ENCODE results near the gene DDOST. TPM values are rescaled to one million over a fixed set of nuclear protein-coding genes. Genes with fewer than 3 reads are reported as not detected.

DDOST gene
- total RNA-seq, 1 donor from 2014 or later: 142 TPM

DNA sequence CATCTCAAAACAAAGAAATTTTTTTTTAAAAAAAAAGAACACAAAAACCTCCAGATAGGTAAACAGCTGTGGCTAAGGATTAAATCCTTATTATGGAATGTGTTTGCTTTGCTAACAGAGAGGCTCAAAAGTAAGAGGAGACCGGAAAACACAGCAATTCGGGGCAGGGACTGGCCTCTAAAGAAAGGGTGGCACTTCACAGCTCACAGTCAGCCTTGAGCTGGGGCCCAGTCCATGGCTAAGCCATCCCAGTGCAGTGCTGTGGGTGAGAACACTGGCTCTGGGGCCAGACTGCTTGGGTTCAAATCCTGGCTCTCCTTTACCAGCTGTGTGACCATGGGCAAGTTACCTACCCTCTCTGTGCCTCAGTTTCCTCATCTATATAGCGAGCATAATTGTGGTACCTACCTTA is 28.5 kb upstream of the DDOST start:
- intact Hi-C loops (cut with DNase I): loop anchor here (10.0 kb wide), 1 partner anchor 305 kb away; no protein-coding TSS in a partner anchor

DNA sequence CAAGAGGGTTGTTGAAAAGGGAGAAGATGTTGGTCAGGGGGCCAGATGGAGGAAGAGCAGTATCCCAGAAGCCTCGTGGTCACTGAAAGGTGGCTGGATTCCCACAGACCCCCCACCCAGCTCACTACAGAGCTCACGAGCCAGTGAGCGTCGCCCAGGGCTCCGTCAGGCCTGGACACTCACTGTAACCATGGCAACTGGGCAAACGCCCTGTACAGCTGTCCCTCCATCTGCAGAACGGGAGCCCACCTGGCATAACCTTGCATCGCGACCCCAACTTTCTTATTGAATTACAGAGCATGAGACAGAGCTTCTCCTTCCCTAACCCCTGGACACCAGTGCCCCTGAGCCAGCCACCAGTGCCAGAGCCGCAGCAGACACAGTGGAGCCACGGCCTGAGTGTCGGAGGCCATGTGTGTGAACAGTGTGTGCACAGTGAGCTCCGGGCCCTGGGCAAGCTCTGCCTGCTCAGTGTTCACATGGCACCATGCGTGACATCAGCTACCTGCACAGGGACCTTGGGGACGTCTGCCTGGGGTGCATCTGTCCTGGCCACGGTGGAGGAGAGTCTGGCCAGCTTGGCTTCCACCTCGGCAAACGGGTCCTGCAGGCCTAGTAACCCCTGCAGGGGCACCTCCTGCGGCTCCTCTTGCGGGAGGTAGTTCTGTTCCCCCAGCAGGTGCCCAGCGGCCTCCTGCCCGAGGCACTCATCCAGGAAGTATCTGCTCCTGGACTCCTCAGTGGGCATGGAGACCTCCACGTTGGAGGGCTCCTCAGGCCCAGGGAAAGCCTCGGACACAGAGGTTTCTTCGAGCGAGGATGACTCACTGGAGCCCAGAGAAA is 25.9 kb upstream of the DDOST start:
- intact Hi-C loops (cut with DNase I): no loop called here
- no peaks in the 10 kb centered on the region for H3K4me1 ChIP-seq
- no peak for DNase-seq (ENCODE audit: low spot score in 2 of 2)
- TF ChIP-seq, protein P1, sequence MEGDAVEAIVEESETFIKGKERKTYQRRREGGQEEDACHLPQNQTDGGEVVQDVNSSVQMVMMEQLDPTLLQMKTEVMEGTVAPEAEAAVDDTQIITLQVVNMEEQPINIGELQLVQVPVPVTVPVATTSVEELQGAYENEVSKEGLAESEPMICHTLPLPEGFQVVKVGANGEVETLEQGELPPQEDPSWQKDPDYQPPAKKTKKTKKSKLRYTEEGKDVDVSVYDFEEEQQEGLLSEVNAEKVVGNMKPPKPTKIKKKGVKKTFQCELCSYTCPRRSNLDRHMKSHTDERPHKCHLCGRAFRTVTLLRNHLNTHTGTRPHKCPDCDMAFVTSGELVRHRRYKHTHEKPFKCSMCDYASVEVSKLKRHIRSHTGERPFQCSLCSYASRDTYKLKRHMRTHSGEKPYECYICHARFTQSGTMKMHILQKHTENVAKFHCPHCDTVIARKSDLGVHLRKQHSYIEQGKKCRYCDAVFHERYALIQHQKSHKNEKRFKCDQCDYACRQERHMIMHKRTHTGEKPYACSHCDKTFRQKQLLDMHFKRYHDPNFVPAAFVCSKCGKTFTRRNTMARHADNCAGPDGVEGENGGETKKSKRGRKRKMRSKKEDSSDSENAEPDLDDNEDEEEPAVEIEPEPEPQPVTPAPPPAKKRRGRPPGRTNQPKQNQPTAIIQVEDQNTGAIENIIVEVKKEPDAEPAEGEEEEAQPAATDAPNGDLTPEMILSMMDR (IDR thresholded peaks at IDR 0.05): no peak
- no peak overlapping the region for H3K4me3 ChIP-seq
- no peaks in the 10 kb centered on the region for H3K9me3 ChIP-seq
- no peak overlapping the region for H3K27ac ChIP-seq
- no peaks in the 10 kb centered on the region for H3K36me3 ChIP-seq
- H3K27me3 ChIP-seq: no peaks in the 10 kb centered on the region

More for the DNA sequence above, 28.5 kb upstream of the DDOST start:
- no peaks in the 10 kb centered on the region for H3K36me3 ChIP-seq
- H3K27me3 ChIP-seq: no peaks in the 10 kb centered on the region
- H3K4me3 ChIP-seq: no peak overlapping the region
- no peak overlapping the region for H3K27ac ChIP-seq
- TF ChIP-seq, protein P1 (IDR thresholded peaks at IDR 0.05): no peak
- H3K9me3 ChIP-seq: no peaks in the 10 kb centered on the region
- no peaks in the 10 kb centered on the region for H3K4me1 ChIP-seq
- no peak for DNase-seq (ENCODE audit: low spot score in 2 of 2)

DNA sequence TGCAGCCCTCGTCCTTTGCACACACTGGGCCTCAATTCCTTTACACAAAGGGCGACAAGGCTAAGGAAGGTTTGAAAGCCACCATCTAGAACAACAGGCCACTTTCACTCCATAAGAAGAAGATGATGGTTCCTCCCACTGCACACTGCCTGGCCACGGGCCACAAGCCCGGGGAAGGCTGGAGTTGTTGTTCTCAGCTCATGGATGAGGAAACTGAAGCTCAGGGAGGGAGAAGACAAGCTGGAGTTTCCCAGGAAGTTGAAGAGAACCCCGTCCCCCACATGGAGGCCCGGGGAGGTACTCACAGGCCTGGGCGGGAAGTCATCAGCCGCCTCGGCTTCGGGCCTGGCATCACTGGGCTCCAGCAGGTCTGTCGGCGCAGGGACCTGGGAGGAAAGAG is 24.6 kb upstream of the DDOST start:
- TF ChIP-seq, protein P1 (IDR thresholded peaks at IDR 0.05): no peak
- H3K27ac ChIP-seq: peak overlapping the region in 1 of 2 donors; percentile 45
- no peaks in the 10 kb centered on the region for H3K36me3 ChIP-seq
- no peaks in the 10 kb centered on the region for H3K27me3 ChIP-seq
- no peak for DNase-seq (ENCODE audit: low spot score in 2 of 2)
- H3K4me3 ChIP-seq: no peak overlapping the region
- H3K9me3 ChIP-seq: no peaks in the 10 kb centered on the region
- H3K4me1 ChIP-seq: no peaks in the 10 kb centered on the region
- intact Hi-C loops (cut with DNase I): no loop called here

- Histone ChIP-seq H3K4me1 (no peaks in the 10 kb centered on the region), H3K9me3 (no peaks in the 10 kb centered on the region), H3K27ac (peak overlapping the region in 1 of 2 donors; percentile 45), H3K36me3 (no peaks in the 10 kb centered on the region), H3K4me3 (no peak overlapping the region), H3K27me3 (no peaks in the 10 kb centered on the region)
- TF ChIP-seq, protein P1 (IDR thresholded peaks at IDR 0.05): no peak
- intact Hi-C loops (cut with DNase I): no loop called here
- no peak for DNase-seq (ENCODE audit: low spot score in 2 of 2)
Observed at GRCh38 chr1:20685099-20685662, 24.0 kb upstream of the DDOST start.

DNA sequence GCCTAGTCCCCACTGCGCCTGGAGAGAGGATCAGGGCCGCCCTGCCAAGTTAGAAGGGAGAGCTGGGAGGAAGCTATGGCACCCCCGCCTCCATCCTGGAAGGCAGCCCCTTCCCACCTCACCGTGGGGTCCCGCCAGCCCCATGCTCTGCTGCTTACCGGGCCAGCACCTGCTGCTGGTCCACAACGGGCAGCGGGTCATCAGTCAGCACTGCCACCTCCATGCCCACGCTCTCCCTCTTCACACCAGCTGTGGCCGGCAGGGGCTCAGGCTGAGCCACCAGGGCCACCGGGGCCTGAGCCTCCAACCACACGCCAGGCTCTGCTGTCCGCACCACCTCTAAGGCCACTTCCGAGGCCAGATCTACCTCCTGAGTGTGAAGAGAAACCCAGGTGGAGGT is 23.5 kb upstream of the DDOST start:
- TF ChIP-seq, protein P1 (IDR thresholded peaks at IDR 0.05): no peak
- DNase-seq (ENCODE audit: low spot score in 2 of 2): no peak
- Histone ChIP-seq H3K4me1 (no peaks in the 10 kb centered on the region), H3K27me3 (no peaks in the 10 kb centered on the region), H3K27ac (peak overlapping the region in 1 of 2 donors; percentile 16), H3K36me3 (no peaks in the 10 kb centered on the region), H3K9me3 (no peaks in the 10 kb centered on the region), H3K4me3 (no peak overlapping the region)
- intact Hi-C loops (cut with DNase I): no loop called here
